GM12873 (cell line): Measurements from ENCODE around the gene RIMS4.

Experiments
- CTCF ChIP-seq: IDR thresholded peaks from 2 replicates; pipeline ENCODE4 v1.5.1; 2012; ENCODE audit warnings: low read depth, mild to moderate bottlenecking, moderate library complexity, low read length, control low read depth; ENCODE audit not compliant: insufficient read depth; ENCODE audit errors: missing control alignments

Gene RIMS4

GRCh38 chr20:44750081-44750805, 60.1 kb downstream of the RIMS4 start:
- TF ChIP-seq CTCF: peak; percentile 0

DNA sequence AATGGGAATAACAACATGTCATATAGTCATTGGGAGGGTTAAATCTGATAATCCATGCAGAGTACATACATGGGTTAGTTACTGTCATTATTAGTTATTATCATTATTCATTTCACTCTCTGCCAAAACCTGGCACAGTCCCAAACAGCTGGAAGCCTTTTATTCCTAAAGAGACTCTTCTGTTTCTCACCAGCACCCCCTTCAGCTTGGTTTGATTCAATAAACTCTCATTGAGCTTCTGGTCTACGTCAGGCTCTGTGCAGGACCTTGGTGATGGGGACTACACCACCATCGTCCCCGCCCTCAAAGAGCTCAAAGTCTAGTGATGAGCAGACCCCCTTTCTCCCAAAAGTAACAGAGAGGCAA, 62.4 kb downstream of the RIMS4 start:
- TF ChIP-seq CTCF: no peak

- TF ChIP-seq CTCF: peak; percentile 82
Measured at GRCh38 chr20:44747166-44748004, 63.0 kb downstream of the RIMS4 start.

GRCh38 chr20:44746367-44747165, 63.8 kb downstream of the RIMS4 start:
- TF ChIP-seq CTCF: no peak

GRCh38 chr20:44745598-44746366, 64.6 kb downstream of the RIMS4 start, which contains the start of gene KCNK15:
Gene KCNK15, plus strand, starts transcription at chr20:44745865. Its CDS starts 46 bp downstream, at chr20:44745911.
- TF ChIP-seq CTCF: no peak

- TF ChIP-seq CTCF: no peak
Measured at GRCh38 chr20:44745122-44745597, 65.2 kb downstream of the RIMS4 start.
